OCI-LY7 (cell line): ENCODE results near the gene GPC3. TPM values are rescaled to one million over a fixed set of nuclear protein-coding genes. Genes with fewer than 3 reads are reported as not detected.

ENCODE experiments used
- BruUV-seq: library from RNA; stranded (reverse); fragments of 400-500 nt; replicated peaks from 2 replicates; lab custom pipeline; 2021; lab: Mats Ljungman, UMichigan
- CTCF ChIA-PET: fragments of 300-600 bp; sonication (Branson Sonifier 250); formaldehyde crosslinking; loops from one replicate; lab custom pipeline; 2022; ENCODE audit warnings: antibody characterized with exemption; ENCODE audit not compliant: unreplicated experiment; lab: Charles Lee
- POLR2A ChIA-PET: fragments of 300-600 bp; sonication (Branson Sonifier 250); formaldehyde crosslinking; loops from one replicate; lab custom pipeline; 2022; ENCODE audit warnings: antibody characterized with exemption; lab: Charles Lee
- DNase-seq: peaks from one replicate; pipeline ENCODE4 v3.0.0-alpha.2; 2015; ENCODE audit warnings: low spot score
- H2AFZ ChIP-seq: fragments of 200-600 bp; sonication (generic), shearing (Covaris generic); 2 replicates; pipeline ENCODE4 v1.6.1; 2014; ENCODE audit warnings: mild to moderate bottlenecking, antibody characterized with exemption, low read length, moderate library complexity
- H3K27ac ChIP-seq: fragments of 200-600 bp; sonication (generic); 2 replicates; pipeline ENCODE4 v1.5.1; 2014; ENCODE audit warnings: mixed run types, low read depth, mild to moderate bottlenecking, moderate library complexity, low read length, inconsistent platforms; ENCODE audit not compliant: poor library complexity, severe bottlenecking
- H3K36me3 ChIP-seq: fragments of 200-600 bp; sonication (generic); 2 replicates; pipeline ENCODE4 v1.6.1; 2014; ENCODE audit warnings: mild to moderate bottlenecking, antibody characterized with exemption, low read length, moderate library complexity, mixed read lengths; ENCODE audit not compliant: insufficient read depth
- H3K4me1 ChIP-seq: fragments of 200-600 bp; sonication (generic); 2 replicates; pipeline ENCODE4 v1.5.1; 2014; ENCODE audit warnings: mild to moderate bottlenecking, low read length; ENCODE audit not compliant: insufficient read depth, poor library complexity, severe bottlenecking
- H3K4me2 ChIP-seq: fragments of 200-600 bp; sonication (generic); 2 replicates; pipeline ENCODE4 v1.6.1; 2014; ENCODE audit warnings: mild to moderate bottlenecking, low read length
- H3K4me3 ChIP-seq: fragments of 200-600 bp; sonication (generic); 2 replicates; pipeline ENCODE4 v1.5.1; 2014; ENCODE audit warnings: mild to moderate bottlenecking, low read depth, low read length; ENCODE audit not compliant: poor library complexity, severe bottlenecking
- H3K79me2 ChIP-seq: fragments of 200-600 bp; sonication (generic); 2 replicates; pipeline ENCODE4 v1.6.1; 2016; ENCODE audit warnings: low read depth, mild to moderate bottlenecking, low read length, moderate library complexity, mixed read lengths; ENCODE audit not compliant: insufficient read depth
- H3K9me2 ChIP-seq: fragments of 200-600 bp; sonication (generic); 2 replicates; pipeline ENCODE4 v1.6.1; 2016; ENCODE audit warnings: mild to moderate bottlenecking, low read length, mixed read lengths; ENCODE audit not compliant: insufficient read depth
- H3K9me3 ChIP-seq: fragments of 200-600 bp; sonication (generic); 2 replicates; pipeline ENCODE4 v1.6.1; 2014; ENCODE audit warnings: mild to moderate bottlenecking, mixed run types, low read length, mixed read lengths
- H4K20me1 ChIP-seq: fragments of 200-600 bp; sonication (generic); 2 replicates; pipeline ENCODE4 v1.6.1; 2014; ENCODE audit warnings: mild to moderate bottlenecking, antibody characterized with exemption, low read length, moderate library complexity, mixed read lengths; ENCODE audit not compliant: insufficient read depth
- CTCF ChIP-seq: fragments of 200-600 bp; sonication (generic); conservative IDR thresholded peaks from 2 replicates; pipeline ENCODE4 v1.5.1; 2014; ENCODE audit warnings: mild to moderate bottlenecking, antibody characterized with exemption, low read length, moderate library complexity, mixed read lengths
- EZH2phosphoT487 ChIP-seq: fragments of 200-600 bp; sonication (generic); IDR thresholded peaks from 2 replicates; pipeline ENCODE4 v1.6.1; 2018; ENCODE audit warnings: low read depth, borderline replicate concordance, mild to moderate bottlenecking, mixed run types, antibody characterized with exemption, low read length, moderate library complexity, mixed read lengths
- intact Hi-C: fragments of 100-400 bp; cut with micrococcal nuclease; formaldehyde crosslinking; loops from one replicate; pipeline ENCODE4 v1.10.0; 2022; ENCODE audit not compliant: unreplicated experiment
- total RNA-seq, 2 experiments: library from RNA; depleted of rRNA in 1 of 2; stranded (reverse); fragments of >200 nt in 1 of 2; shearing (Covaris generic) in 1 of 2; gene quantifications; 2 replicates each; pipeline ENCODE4 v1.2.3, GENCODE V29; 2014 to 2022

GPC3 gene
- total RNA-seq, 2 experiments from 2014 or later = not detected

GRCh38 chrX:133854290-133854689 is 131.1 kb downstream of the GPC3 start:
- H2AFZ ChIP-seq = no peak overlapping the region
- intact Hi-C loops = no loop called here
- CTCF ChIA-PET = no interaction called here

GRCh38 chrX:133852837-133853356 is 132.5 kb downstream of the GPC3 start:
- H3K4me1 ChIP-seq = no peaks in the 10 kb centered on the region
- no peak overlapping the region for H2AFZ ChIP-seq
- H4K20me1 ChIP-seq = no peaks in the 10 kb centered on the region
- no peaks in the 10 kb centered on the region for H3K9me3 ChIP-seq
- H3K9me2 ChIP-seq = no peaks in the 10 kb centered on the region
- intact Hi-C loops = no loop called here
- H3K79me2 ChIP-seq = no peaks in the 10 kb centered on the region
- CTCF ChIA-PET = no interaction called here
- DNase-seq = no peak
- TF ChIP-seq EZH2phosphoT487 = no peak
- no peak for TF ChIP-seq CTCF
- POLR2A ChIA-PET = interaction anchor here (0.6 to 0.7 kb wide), 2 partner anchors 13 to 187 kb away, joined by 3 read pairs; no protein-coding TSS in a partner anchor
- no TSS peak for BruUV-seq
- H3K4me3 ChIP-seq = no peak overlapping the region
- no peaks in the 10 kb centered on the region for H3K36me3 ChIP-seq
- H3K4me2 ChIP-seq = no peak overlapping the region
- no peak overlapping the region for H3K27ac ChIP-seq

More at GRCh38 chrX:133854290-133854689, 131.1 kb downstream of the GPC3 start:
- POLR2A ChIA-PET = no interaction called here
- no TSS peak for BruUV-seq
- Histone ChIP-seq H3K36me3 (no peaks in the 10 kb centered on the region), H3K4me2 (no peak overlapping the region), H3K4me1 (no peaks in the 10 kb centered on the region), H3K9me2 (no peaks in the 10 kb centered on the region), H3K79me2 (no peaks in the 10 kb centered on the region), H3K27ac (no peak overlapping the region), H3K9me3 (no peaks in the 10 kb centered on the region), H3K4me3 (no peak overlapping the region), H4K20me1 (no peaks in the 10 kb centered on the region)
- DNase-seq = no peak
- TF ChIP-seq EZH2phosphoT487 (no peak), CTCF (no peak)

GRCh38 chrX:133852401-133852800 is 133.0 kb downstream of the GPC3 start:
- H3K4me2 ChIP-seq = no peak overlapping the region
- no TSS peak for BruUV-seq
- ChIA-PET CTCF (no interaction called here), POLR2A (interaction anchor here (0.6 to 0.7 kb wide), 2 partner anchors 14 to 187 kb away, joined by 3 read pairs; no protein-coding TSS in a partner anchor)
- H3K36me3 ChIP-seq = no peaks in the 10 kb centered on the region
- no peaks in the 10 kb centered on the region for H3K9me3 ChIP-seq
- H4K20me1 ChIP-seq = no peaks in the 10 kb centered on the region
- H3K9me2 ChIP-seq = no peaks in the 10 kb centered on the region
- intact Hi-C loops = no loop called here
- H3K4me3 ChIP-seq = no peak overlapping the region
- no peak for DNase-seq
- H3K27ac ChIP-seq = no peak overlapping the region
- no peaks in the 10 kb centered on the region for H3K79me2 ChIP-seq
- no peaks in the 10 kb centered on the region for H3K4me1 ChIP-seq
- no peak for TF ChIP-seq CTCF
- no peak overlapping the region for H2AFZ ChIP-seq
